WERI-Rb-1 (cell line): ENCODE data around the gene PMVK.

Source experiments
- DNase-seq: peaks from one replicate; pipeline ENCODE4 v3.0.0-alpha.2; 2020
- H3K27ac ChIP-seq: fragments of 250-450 bp; sonication (Bioruptor Pico); 2 replicates; pipeline ENCODE4 v1.5.1; 2020; ENCODE audit warnings: mild to moderate bottlenecking, moderate library complexity
- H3K27me3 ChIP-seq: fragments of 250-450 bp; sonication (Bioruptor Pico); 2 replicates; pipeline ENCODE4 v1.5.1; 2021; ENCODE audit warnings: mild to moderate bottlenecking, low read depth, moderate library complexity; ENCODE audit not compliant: insufficient read depth, severe bottlenecking
- H3K36me3 ChIP-seq: fragments of 250-450 bp; sonication (Bioruptor Pico); 2 replicates; pipeline ENCODE4 v1.5.1; 2020; ENCODE audit warnings: mild to moderate bottlenecking, moderate library complexity
- H3K4me3 ChIP-seq: 2 replicates; pipeline ENCODE4 v1.5.1; 2011; ENCODE audit warnings: low read depth, mild to moderate bottlenecking, control low read depth, low read length
- H3K9me3 ChIP-seq: fragments of 250-450 bp; sonication (Bioruptor Pico); 2 replicates; pipeline ENCODE4 v1.5.1; 2021; ENCODE audit warnings: mild to moderate bottlenecking, moderate library complexity; ENCODE audit not compliant: severe bottlenecking
- CTCF ChIP-seq: IDR thresholded peaks from 2 replicates; pipeline ENCODE4 v1.5.1; 2011; ENCODE audit warnings: low read depth, mild to moderate bottlenecking, control low read depth, inconsistent platforms, low read length

PMVK gene

GRCh38 chr1:154879038-154879421 is 57.5 kb downstream of the PMVK start:
- H3K36me3 ChIP-seq = no peaks in the 10 kb centered on the region
- H3K27me3 ChIP-seq = peaks cover 29% of the 10 kb centered on the region
- DNase-seq = peak; percentile 86
- no peaks in the 10 kb centered on the region for H3K9me3 ChIP-seq
- H3K4me3 ChIP-seq = no peak overlapping the region
- 0 out of 2 replicates have a peak, but pooled peaks have one; percentile 5 for TF ChIP-seq CTCF
- no peak overlapping the region for H3K27ac ChIP-seq

- H3K36me3 ChIP-seq = no peaks in the 10 kb centered on the region
- no peak overlapping the region for H3K4me3 ChIP-seq
- DNase-seq = peak; percentile 98
- peak; percentile 100 for TF ChIP-seq CTCF
- H3K27ac ChIP-seq = no peak overlapping the region
- H3K27me3 ChIP-seq = peaks cover 29% of the 10 kb centered on the region
- no peaks in the 10 kb centered on the region for H3K9me3 ChIP-seq
These were observed 58.0 kb downstream of the PMVK start for GRCh38 chr1:154878371-154879037.

- H3K4me3 ChIP-seq = no peak overlapping the region
- no peaks in the 10 kb centered on the region for H3K9me3 ChIP-seq
- H3K36me3 ChIP-seq = no peaks in the 10 kb centered on the region
- no peak overlapping the region for H3K27ac ChIP-seq
- no peak for DNase-seq
- TF ChIP-seq CTCF = no peak
- peaks cover 29% of the 10 kb centered on the region for H3K27me3 ChIP-seq
These were observed 59.0 kb downstream of the PMVK start for GRCh38 chr1:154877370-154877974.

- Histone ChIP-seq H3K27ac (no peak overlapping the region), H3K9me3 (no peaks in the 10 kb centered on the region), H3K36me3 (no peaks in the 10 kb centered on the region), H3K4me3 (no peak overlapping the region), H3K27me3 (peaks cover 29% of the 10 kb centered on the region)
- no peak for TF ChIP-seq CTCF
- DNase-seq = no peak
These were observed 59.6 kb downstream of the PMVK start for GRCh38 chr1:154876842-154877369.
